ENCODE results near the gene CNDP2. TPM values are rescaled to one million over a fixed set of nuclear protein-coding genes. Genes with fewer than 3 reads are reported as not detected.

CNDP2 gene
- total RNA-seq, 1 donor from 2014 or later: 237 TPM

DNA sequence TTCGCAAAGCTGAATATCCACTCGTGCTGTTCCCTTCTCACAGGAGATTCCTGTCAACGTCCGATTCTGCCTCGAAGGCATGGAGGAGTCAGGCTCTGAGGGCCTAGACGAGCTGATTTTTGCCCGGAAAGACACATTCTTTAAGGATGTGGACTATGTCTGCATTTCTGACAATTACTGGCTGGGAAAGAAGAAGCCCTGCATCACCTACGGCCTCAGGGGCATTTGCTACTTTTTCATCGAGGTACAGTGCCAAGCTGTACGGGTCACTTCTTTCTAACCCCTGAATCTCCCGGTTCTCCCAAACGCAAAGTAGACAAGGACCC, 14.6 kb downstream of the CNDP2 start:
- no peaks in the 10 kb centered on the region for H3K9me3 ChIP-seq
- intact Hi-C loops (cut with DNase I): no loop called here
- no peak overlapping the region for H3K4me3 ChIP-seq
- DNase-seq: no peak
- TF ChIP-seq, protein P1, sequence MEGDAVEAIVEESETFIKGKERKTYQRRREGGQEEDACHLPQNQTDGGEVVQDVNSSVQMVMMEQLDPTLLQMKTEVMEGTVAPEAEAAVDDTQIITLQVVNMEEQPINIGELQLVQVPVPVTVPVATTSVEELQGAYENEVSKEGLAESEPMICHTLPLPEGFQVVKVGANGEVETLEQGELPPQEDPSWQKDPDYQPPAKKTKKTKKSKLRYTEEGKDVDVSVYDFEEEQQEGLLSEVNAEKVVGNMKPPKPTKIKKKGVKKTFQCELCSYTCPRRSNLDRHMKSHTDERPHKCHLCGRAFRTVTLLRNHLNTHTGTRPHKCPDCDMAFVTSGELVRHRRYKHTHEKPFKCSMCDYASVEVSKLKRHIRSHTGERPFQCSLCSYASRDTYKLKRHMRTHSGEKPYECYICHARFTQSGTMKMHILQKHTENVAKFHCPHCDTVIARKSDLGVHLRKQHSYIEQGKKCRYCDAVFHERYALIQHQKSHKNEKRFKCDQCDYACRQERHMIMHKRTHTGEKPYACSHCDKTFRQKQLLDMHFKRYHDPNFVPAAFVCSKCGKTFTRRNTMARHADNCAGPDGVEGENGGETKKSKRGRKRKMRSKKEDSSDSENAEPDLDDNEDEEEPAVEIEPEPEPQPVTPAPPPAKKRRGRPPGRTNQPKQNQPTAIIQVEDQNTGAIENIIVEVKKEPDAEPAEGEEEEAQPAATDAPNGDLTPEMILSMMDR (IDR thresholded peaks at IDR 0.05): no peak
- no peaks in the 10 kb centered on the region for H3K27me3 ChIP-seq (ENCODE audit: low read depth)
- H3K36me3 ChIP-seq: peaks cover 97% of the 10 kb centered on the region
- H3K27ac ChIP-seq: no peak overlapping the region
- ATAC-seq: no peak
- no peaks in the 10 kb centered on the region for H3K4me1 ChIP-seq

GRCh38 chr18:74511823-74512222, 15.7 kb downstream of the CNDP2 start:
- TF ChIP-seq, protein P1 (IDR thresholded peaks at IDR 0.05): no peak
- peaks cover 97% of the 10 kb centered on the region for H3K36me3 ChIP-seq
- H3K4me3 ChIP-seq: no peak overlapping the region
- intact Hi-C loops (cut with DNase I): no loop called here
- H3K9me3 ChIP-seq: no peaks in the 10 kb centered on the region
- no peak for ATAC-seq
- H3K27ac ChIP-seq: no peak overlapping the region
- DNase-seq: no peak
- H3K4me1 ChIP-seq: no peaks in the 10 kb centered on the region
- H3K27me3 ChIP-seq (ENCODE audit: low read depth): no peaks in the 10 kb centered on the region

DNA sequence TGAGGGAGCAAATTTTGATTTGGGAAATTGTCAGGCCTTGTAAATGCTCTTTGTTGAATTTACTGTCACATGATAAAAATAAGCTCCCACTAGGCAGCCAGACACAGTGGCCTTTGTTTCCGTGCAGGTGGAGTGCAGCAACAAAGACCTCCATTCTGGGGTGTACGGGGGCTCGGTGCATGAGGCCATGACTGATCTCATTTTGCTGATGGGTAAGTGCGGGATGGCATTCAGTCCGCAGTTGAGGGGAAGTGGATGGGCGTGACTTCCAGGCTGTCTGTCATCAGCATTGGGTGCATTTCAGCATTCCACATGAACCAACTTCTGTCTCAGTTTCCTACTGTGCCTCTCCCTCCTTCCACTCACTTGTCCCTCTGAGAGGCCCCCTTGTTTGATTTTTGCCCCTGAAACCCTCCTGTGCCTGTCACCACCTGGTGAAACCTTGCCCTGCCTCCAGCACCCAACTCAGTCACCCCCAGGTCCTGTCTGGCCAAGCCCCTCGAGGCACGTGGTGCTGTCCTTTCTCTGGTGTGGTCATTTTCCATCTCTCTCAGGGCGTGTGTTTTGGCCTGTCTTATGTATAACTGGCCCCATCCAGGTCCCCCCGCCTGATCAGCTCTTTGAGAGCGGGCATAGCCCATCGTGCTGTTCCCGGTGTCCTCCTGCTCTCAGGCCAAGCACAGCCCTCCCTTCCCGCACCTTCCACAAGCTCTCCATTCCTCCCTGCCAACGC, 16.3 kb downstream of the CNDP2 start:
- H3K4me3 ChIP-seq: no peak overlapping the region
- DNase-seq (no peak), ATAC-seq (no peak)
- H3K9me3 ChIP-seq: no peaks in the 10 kb centered on the region
- TF ChIP-seq, protein P1 (IDR thresholded peaks at IDR 0.05): no peak
- intact Hi-C loops (cut with DNase I): no loop called here
- H3K27ac ChIP-seq: no peak overlapping the region
- H3K27me3 ChIP-seq (ENCODE audit: low read depth): no peaks in the 10 kb centered on the region
- H3K4me1 ChIP-seq: no peaks in the 10 kb centered on the region
- H3K36me3 ChIP-seq: peaks cover 97% of the 10 kb centered on the region

DNA sequence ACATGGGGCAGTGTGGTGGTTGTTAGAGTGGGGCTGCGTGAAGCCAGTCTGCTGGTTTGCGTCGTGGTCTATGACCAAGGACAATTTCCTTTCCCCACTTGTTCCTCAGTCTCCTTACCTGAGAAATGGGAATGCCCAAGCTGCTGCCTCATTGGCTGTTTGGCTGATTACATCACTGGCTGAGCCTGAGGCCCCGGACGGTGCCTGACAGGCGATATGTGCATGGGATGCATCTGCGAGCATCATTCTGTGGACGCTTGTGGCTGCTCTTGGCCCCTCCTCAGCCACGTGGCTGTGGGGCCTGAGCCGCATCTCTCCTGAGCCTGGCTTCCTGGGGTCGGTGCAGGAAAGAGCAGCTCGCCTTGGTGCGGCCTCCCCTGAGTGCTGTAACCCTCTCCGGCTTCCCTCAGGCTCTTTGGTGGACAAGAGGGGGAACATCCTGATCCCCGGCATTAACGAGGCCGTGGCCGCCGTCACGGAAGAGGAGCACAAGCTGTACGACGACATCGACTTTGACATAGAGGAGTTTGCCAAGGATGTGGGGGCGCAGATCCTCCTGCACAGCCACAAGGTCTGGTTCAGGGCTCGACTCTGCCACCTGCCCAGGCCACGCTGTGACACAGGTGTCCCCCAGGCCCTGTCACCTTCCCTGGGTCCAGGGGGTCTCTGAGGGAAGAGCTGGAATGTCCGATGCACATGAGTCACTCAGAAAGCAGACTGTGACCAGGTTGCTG, 17.2 kb downstream of the CNDP2 start:
- Histone ChIP-seq H3K4me3 (no peak overlapping the region), H3K36me3 (peaks cover 95% of the 10 kb centered on the region), H3K27ac (no peak overlapping the region), H3K27me3 (ENCODE audit: low read depth) (no peaks in the 10 kb centered on the region), H3K4me1 (no peaks in the 10 kb centered on the region), H3K9me3 (no peaks in the 10 kb centered on the region)
- TF ChIP-seq, protein P1 (IDR thresholded peaks at IDR 0.05): no peak
- DNase-seq (no peak), ATAC-seq (no peak)
- intact Hi-C loops (cut with DNase I): no loop called here

GRCh38 chr18:74513883-74514205, 17.7 kb downstream of the CNDP2 start:
- H3K27ac ChIP-seq: no peak overlapping the region
- no peak overlapping the region for H3K4me3 ChIP-seq
- ATAC-seq (no peak), DNase-seq (no peak)
- TF ChIP-seq, protein P1 (IDR thresholded peaks at IDR 0.05): no peak
- H3K9me3 ChIP-seq: no peaks in the 10 kb centered on the region
- intact Hi-C loops (cut with DNase I): no loop called here
- no peaks in the 10 kb centered on the region for H3K4me1 ChIP-seq
- H3K27me3 ChIP-seq (ENCODE audit: low read depth): no peaks in the 10 kb centered on the region
- H3K36me3 ChIP-seq: peaks cover 95% of the 10 kb centered on the region
